Karpas-422 (cell line): Measurements from ENCODE around the gene PIP4K2C. TPM values are rescaled to one million over a fixed set of nuclear protein-coding genes. Genes with fewer than 3 reads are reported as not detected.

Experiments used
- DNase-seq: peaks from one replicate; pipeline ENCODE4 v3.0.0-alpha.2; 2015
- H2AFZ ChIP-seq: fragments of 200-600 bp; sonication (generic); 2 replicates; pipeline ENCODE4 v1.6.1; 2014; ENCODE audit warnings: antibody characterized with exemption, low read length, mixed read lengths
- H3K27ac ChIP-seq: fragments of 200-600 bp; sonication (generic); 2 replicates; pipeline ENCODE4 v1.5.1; 2014; ENCODE audit warnings: mild to moderate bottlenecking, low read length, moderate library complexity
- H3K27me3 ChIP-seq: fragments of 200-600 bp; sonication (generic); 2 replicates; pipeline ENCODE4 v1.6.1; 2014; ENCODE audit warnings: low read length, mixed read lengths
- H3K36me3 ChIP-seq: fragments of 200-600 bp; sonication (generic); 2 replicates; pipeline ENCODE4 v1.6.1; 2014; ENCODE audit warnings: low read length, mixed read lengths; ENCODE audit not compliant: insufficient read depth
- H3K4me1 ChIP-seq: fragments of 200-600 bp; sonication (generic); 2 replicates; pipeline ENCODE4 v1.6.1; 2014; ENCODE audit warnings: mild to moderate bottlenecking, low read length, mixed read lengths
- H3K4me2 ChIP-seq: fragments of 200-600 bp; sonication (generic); 2 replicates; pipeline ENCODE4 v1.6.1; 2014; ENCODE audit warnings: low read length, low read depth, mild to moderate bottlenecking; ENCODE audit not compliant: poor library complexity, severe bottlenecking
- H3K4me3 ChIP-seq: fragments of 200-600 bp; sonication (generic); 2 replicates; pipeline ENCODE4 v1.5.1; 2014; ENCODE audit warnings: mild to moderate bottlenecking, antibody characterized with exemption, low read length, mixed read lengths
- H3K79me2 ChIP-seq: fragments of 200-600 bp; sonication (generic); 2 replicates; pipeline ENCODE4 v1.6.1; 2014; ENCODE audit warnings: mild to moderate bottlenecking, low read length, mixed read lengths
- H3K9ac ChIP-seq: fragments of 200-600 bp; sonication (generic); 2 replicates; pipeline ENCODE4 v1.6.0; 2014; ENCODE audit warnings: low read length
- H3K9me2 ChIP-seq: fragments of 200-600 bp; sonication (generic), shearing (Covaris generic); replicated peaks from 2 replicates; pipeline ENCODE4 v1.6.0; 2014; ENCODE audit warnings: mild to moderate bottlenecking, low read length, moderate library complexity; ENCODE audit not compliant: insufficient read depth
- H3K9me3 ChIP-seq: fragments of 300-700, 200-600 bp; sonication (generic); 2 replicates; pipeline ENCODE4 v1.6.1; 2014; ENCODE audit warnings: low read length, mixed read lengths
- H4K20me1 ChIP-seq: fragments of 200-600 bp; sonication (generic); 2 replicates; pipeline ENCODE4 v1.6.1; 2014; ENCODE audit warnings: mild to moderate bottlenecking, antibody characterized with exemption, low read length, low read depth; ENCODE audit not compliant: insufficient read depth
- total RNA-seq: library from RNA; depleted of rRNA; stranded (reverse); fragments of >200 nt; shearing (Covaris generic); gene quantifications from 2 replicates; pipeline ENCODE4 v1.2.3, GENCODE V29; 2014; ENCODE audit warnings: low replicate concordance

PIP4K2C gene
- total RNA-seq, 1 experiment from 2014 or later = 23.9 TPM

DNA sequence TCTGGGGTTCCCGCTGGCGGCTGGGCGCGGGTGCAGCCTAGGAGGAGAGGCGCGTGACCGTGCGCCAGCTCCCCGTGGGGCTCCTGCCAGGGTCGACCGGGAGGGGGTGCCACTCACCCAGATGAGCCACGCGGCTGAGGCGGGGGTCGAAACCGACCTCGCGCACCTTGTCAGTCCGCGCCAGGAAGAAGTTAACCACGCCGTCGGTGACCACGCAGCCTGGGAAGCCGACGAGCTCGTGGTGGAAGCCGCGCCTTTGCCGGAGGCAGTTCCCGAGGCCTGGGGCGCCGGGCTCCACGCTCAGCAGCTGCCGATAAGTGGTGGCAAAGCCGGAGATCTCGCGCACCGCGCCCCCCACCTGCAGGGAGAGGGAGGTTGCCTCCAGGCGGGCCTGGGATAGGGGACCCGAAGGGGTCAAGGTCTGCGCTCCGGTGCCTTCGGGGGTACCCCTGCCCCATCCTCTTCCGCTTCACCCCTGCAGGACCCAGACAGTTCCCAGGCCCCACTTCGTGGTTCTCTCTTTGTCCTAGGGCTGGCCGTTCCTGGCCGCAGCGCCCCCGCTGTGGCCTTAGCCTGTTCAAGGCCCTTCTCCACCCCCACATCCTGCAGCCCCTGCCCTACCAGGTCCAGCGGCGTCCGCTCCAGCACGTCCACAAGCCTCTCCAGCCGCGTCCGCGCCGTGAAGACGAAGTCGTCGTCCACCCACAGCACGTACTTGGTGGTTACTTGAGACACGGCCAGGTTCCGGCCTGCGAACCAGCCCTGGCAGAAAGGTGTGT is 36.7 kb downstream of the PIP4K2C start:
- Histone ChIP-seq H3K4me3 (no peak overlapping the region), H3K79me2 (no peaks in the 10 kb centered on the region), H3K9me2 (no peaks in the 10 kb centered on the region), H2AFZ (no peak overlapping the region), H3K36me3 (no peaks in the 10 kb centered on the region), H3K27ac (no peak overlapping the region), H3K4me2 (no peak overlapping the region), H4K20me1 (no peaks in the 10 kb centered on the region; the same call in 1 of the 2 replicates), H3K4me1 (peaks cover 3% of the 10 kb centered on the region), H3K9me3 (no peaks in the 10 kb centered on the region), H3K9ac (no peak overlapping the region), H3K27me3 (no peaks in the 10 kb centered on the region)
- no peak for DNase-seq

DNA sequence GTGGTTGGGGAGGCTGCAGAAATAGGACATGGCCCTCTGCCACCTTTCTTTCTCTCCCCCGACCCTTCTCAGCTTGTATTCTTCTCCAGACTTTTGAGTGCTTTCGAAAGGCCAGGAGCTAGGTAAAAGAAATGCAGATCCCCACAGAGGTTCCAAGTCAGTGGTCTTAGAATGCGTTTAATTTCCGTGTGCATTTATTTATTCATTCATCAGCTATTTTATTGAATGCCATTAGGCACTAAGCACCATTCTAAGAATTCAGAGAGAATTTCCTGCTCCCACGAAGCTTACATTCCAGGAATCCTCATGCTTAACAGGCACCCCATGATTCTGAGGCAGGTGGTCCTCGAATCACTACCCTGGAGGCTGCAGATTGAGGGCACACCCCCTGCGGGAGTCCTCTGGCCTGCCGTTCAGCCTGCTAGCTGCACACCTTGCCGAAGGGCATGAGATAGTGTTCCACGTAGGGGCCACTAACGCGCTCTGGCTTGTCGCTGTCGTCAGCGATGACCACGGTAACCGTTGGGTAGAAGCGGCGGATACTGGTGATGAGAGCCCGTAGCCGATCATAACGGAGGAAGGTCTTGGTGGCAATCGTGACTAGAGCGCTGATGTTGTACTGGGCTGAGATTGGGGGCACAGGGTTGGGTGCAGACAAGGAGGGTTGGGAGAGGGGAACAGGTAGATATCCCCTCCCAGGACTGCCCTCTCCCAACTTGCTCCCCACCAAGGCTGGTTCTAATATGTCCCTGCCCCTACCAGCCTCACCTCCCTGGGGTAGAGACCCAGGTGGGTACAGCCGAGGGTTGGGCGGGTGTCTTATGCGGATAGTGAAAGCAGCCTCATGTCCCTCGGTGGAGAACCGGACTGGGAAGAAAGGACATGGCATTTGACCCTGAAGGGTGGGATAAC is 37.5 kb downstream of the PIP4K2C start:
- Histone ChIP-seq H3K4me2 (no peak overlapping the region), H3K79me2 (no peaks in the 10 kb centered on the region), H3K9me3 (no peaks in the 10 kb centered on the region), H3K27ac (no peak overlapping the region), H3K4me3 (no peak overlapping the region), H3K4me1 (peaks cover 12% of the 10 kb centered on the region), H4K20me1 (no peaks in the 10 kb centered on the region; the same call in 1 of the 2 replicates), H3K9me2 (no peaks in the 10 kb centered on the region), H3K27me3 (no peaks in the 10 kb centered on the region), H3K9ac (no peak overlapping the region), H3K36me3 (no peaks in the 10 kb centered on the region), H2AFZ (no peak overlapping the region)
- DNase-seq = no peak

DNA sequence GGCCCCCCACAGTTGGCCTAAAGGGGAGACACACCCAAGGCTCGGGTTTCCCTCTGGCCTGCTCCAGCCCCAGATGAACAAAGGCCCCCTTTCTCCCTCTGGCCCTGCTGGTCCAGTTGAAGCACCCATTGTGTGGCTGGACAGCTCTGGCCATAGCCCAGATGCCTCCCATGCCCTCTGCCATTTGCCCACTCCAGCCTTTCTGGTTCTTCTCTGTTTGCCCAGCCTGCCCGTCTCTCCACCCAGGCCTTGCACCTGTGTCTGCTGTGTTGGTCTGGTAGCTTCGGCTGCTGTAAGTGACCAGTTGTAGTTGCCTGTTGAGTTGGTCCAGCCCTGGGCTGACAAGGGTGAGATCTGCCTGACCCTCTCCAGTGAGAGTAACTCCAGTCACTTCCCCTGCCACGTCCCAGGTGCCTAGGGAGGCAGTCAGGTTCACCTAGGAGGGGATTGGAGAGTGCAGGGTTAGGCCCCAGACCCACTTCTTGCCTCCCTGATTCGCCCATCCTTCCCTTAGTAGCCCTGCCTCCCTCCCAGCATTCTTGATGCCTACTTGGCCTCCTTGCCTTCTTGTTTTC is 39.0 kb downstream of the PIP4K2C start:
- Histone ChIP-seq H3K36me3 (no peaks in the 10 kb centered on the region), H3K4me1 (peaks cover 13% of the 10 kb centered on the region), H3K79me2 (no peaks in the 10 kb centered on the region), H4K20me1 (no peaks in the 10 kb centered on the region; the same call in 1 of the 2 replicates), H2AFZ (no peak overlapping the region), H3K4me2 (no peak overlapping the region), H3K9me2 (no peaks in the 10 kb centered on the region), H3K27me3 (no peaks in the 10 kb centered on the region), H3K9ac (no peak overlapping the region), H3K9me3 (no peaks in the 10 kb centered on the region), H3K27ac (no peak overlapping the region), H3K4me3 (no peak overlapping the region)
- DNase-seq = no peak

DNA sequence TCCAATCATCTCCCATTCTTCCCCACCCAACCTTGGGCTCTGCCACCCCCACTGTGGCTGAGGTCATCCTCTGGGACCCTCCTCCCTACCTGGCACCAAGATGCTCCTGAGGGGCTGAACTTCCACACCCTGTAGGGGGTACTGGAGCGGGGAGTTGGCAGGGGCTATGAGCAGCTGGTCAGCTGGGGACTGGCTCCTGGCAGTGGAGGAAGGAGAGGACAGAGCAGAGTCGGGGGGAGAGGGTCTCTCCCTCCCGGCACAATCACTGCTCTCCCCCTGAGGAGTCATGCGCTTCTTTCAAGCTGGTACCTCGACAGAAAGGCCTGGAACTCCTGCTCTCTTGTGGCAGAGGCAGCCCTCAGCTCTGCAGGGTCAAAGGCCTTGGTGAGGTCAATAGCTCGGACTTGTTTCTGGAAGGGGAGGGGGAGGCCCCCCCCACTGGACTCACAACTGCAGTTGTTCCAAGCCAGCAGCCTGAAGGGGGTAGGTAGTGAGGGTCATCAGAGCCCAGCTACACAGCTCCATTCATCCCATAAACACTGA is 40.0 kb downstream of the PIP4K2C start:
- H3K4me1 ChIP-seq = peaks cover 13% of the 10 kb centered on the region
- no peak for DNase-seq

DNA sequence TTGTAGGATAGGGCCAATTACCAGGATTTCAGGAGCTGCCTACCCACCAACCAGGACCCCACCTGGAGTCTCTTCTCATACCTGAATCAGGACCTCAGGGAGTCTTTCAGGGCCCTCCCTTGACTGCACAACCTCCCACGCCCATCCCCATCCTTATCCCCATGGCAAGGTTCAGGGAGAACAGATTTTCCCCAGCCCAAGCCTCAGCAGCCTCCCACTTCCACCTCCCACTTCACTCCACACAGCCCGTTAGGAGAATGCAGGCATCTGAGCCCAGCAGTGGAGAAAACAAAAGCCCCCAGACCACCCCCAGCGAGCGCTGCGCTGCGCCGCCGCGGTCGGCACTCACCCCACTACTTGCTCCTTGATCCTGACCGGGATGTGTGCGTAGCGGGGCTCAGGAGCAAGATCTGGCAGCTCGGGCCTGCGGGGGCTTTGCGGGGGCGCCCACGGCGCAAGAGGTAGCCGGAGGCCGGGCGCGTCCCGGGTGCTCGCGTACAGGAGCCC is 40.6 kb downstream of the PIP4K2C start:
- Histone ChIP-seq H3K27ac (no peak overlapping the region), H3K27me3 (no peaks in the 10 kb centered on the region), H3K79me2 (no peaks in the 10 kb centered on the region), H4K20me1 (no peaks in the 10 kb centered on the region), H3K9ac (no peak overlapping the region), H3K4me1 (peaks cover 13% of the 10 kb centered on the region), H3K9me2 (no peaks in the 10 kb centered on the region), H2AFZ (no peak overlapping the region), H3K9me3 (no peaks in the 10 kb centered on the region), H3K36me3 (no peaks in the 10 kb centered on the region), H3K4me3 (no peak overlapping the region), H3K4me2 (no peak overlapping the region)
- DNase-seq = no peak

More for the DNA sequence above, 40.0 kb downstream of the PIP4K2C start:
- H3K79me2 ChIP-seq = no peaks in the 10 kb centered on the region
- H3K9me3 ChIP-seq = no peaks in the 10 kb centered on the region
- H2AFZ ChIP-seq = no peak overlapping the region
- no peak overlapping the region for H3K4me2 ChIP-seq
- no peaks in the 10 kb centered on the region for H3K36me3 ChIP-seq
- no peaks in the 10 kb centered on the region for H4K20me1 ChIP-seq
- H3K9ac ChIP-seq = no peak overlapping the region
- no peaks in the 10 kb centered on the region for H3K9me2 ChIP-seq
- no peak overlapping the region for H3K27ac ChIP-seq
- H3K27me3 ChIP-seq = no peaks in the 10 kb centered on the region
- H3K4me3 ChIP-seq = no peak overlapping the region

DNA sequence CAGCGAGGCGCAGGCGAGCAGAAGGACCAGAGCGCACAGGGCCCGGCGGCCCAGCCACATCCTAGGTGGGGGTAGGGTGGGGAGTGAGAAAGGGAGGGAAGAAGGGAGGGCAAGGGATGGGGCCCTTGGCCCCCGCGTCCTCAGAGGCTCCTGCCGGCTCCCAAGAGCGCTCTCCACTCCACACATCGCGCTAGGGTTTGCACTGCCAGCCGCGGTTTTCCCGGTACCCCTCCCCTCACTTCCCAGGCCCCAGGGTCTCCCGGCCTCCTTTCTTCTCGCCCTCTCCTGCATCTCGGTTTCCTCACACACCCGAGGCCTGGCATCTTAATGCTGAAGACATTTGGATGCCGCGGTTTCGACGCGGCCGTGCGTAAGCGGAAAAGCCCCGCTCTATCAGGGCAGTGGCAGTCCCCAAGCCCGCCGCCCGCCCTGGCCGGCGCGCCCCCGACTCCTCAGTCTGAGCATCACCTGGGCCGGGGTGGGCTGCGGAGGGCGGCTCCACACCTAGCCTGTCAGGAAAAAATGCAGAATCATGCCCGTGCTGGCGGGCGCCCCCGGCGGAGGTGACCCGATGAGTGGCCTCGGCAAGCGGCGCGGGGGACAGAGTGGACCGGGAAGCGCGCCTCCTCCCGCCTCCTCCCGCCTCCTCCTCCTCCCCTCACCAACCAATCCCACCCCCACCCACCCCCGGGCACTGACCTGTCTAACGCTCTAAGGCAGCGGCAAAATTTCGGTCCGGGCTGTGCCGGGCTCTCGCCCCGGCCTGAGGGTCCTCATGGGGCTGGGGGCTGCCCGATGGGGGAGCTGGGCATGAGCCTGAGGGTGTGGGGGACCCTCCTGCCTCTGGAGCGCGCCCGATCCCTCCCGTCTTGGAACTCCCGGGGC is 41.3 kb downstream of the PIP4K2C start:
- no peak overlapping the region for H3K27ac ChIP-seq
- H3K4me1 ChIP-seq = peaks cover 13% of the 10 kb centered on the region
- H3K79me2 ChIP-seq = no peaks in the 10 kb centered on the region
- H3K4me3 ChIP-seq = peak overlapping the region; percentile 71
- H4K20me1 ChIP-seq = no peaks in the 10 kb centered on the region
- no peaks in the 10 kb centered on the region for H3K9me2 ChIP-seq
- H2AFZ ChIP-seq = peak overlapping the region; percentile 82
- H3K9ac ChIP-seq = peak overlapping the region; percentile 52
- no peaks in the 10 kb centered on the region for H3K27me3 ChIP-seq
- no peaks in the 10 kb centered on the region for H3K9me3 ChIP-seq
- H3K4me2 ChIP-seq = peak overlapping the region; percentile 70
- no peak for DNase-seq
- no peaks in the 10 kb centered on the region for H3K36me3 ChIP-seq

DNA sequence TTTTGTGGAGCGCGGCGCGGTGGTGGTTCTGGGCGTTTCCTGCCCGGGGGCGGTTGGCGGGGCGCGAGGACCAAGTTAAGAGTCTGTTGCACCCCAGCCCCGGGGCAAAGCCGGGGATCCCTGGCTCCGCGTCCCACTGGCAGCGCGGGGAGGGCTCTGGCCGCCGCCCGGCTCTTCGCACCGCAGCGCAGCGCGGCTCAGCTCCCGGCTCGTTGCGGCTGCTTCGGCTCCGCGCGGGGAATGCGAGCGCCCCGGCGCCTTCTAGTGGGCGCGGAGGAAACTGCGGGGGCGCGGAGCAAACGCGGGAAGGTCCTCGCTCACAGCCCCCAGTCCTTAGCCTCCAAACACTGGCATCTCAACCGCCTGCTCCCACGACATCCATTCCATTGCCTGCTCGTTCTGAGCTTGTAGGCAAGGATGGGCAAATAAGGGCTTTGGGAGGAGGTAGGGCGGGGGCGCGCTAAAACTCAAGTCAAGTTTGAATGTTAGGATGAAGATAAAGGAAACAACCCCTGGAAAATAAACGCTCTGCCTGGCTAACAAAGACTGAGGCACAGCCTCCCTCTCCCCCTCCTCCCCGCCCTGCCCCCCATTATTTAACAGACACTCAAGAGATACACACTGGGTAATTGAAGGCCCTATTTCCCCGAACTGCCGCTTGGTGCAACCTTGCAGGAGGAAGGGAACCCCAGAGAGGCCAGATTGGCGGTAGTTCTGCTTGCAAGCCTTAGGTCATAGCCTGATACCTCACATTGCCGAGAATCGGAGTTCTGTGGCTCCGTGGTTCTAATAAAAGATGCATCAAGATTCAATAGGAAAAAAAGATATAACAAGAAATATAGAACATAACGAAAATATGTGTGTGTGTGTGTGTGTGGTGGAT is 42.2 kb downstream of the PIP4K2C start, which contains the start of gene B4GALNT1:
Gene B4GALNT1, minus strand, starts transcription at position 244 of the 883 bp plus-strand sequence. CDS start 1,069 bp downstream, outside the sequence.
- peak within 1 kb of the TSS; percentile 52 for H3K9ac ChIP-seq
- peak; percentile 88 for DNase-seq
- H3K4me1 ChIP-seq = peaks cover 13% of the 10 kb centered on the region
- H3K4me2 ChIP-seq = peak within 1 kb of the TSS; percentile 70
- H4K20me1 ChIP-seq = no peaks in the 10 kb centered on the region
- H2AFZ ChIP-seq = peak within 1 kb of the TSS; percentile 82
- no peaks in the 10 kb centered on the region for H3K36me3 ChIP-seq
- no peaks in the 10 kb centered on the region for H3K9me2 ChIP-seq
- no peak within 1 kb of the TSS for H3K27ac ChIP-seq
- H3K27me3 ChIP-seq = no peaks in the 10 kb centered on the region
- peak within 1 kb of the TSS; percentile 71 for H3K4me3 ChIP-seq
- H3K9me3 ChIP-seq = no peaks in the 10 kb centered on the region
- H3K79me2 ChIP-seq = no peaks in the 10 kb centered on the region
